HG03025 (cell line): Measurements from ENCODE around the gene MRPS6.

ENCODE experiments used
- ATAC-seq: cut with Tn5 transposase; IDR thresholded peaks from one replicate; pipeline ENCODE4 v1.9.1; 2021; ENCODE audit warnings: mild to moderate bottlenecking, moderate library complexity; ENCODE audit not compliant: unreplicated experiment, low FRiP score

MRPS6 gene

GRCh38 chr21:34174470-34174869, 101.1 kb downstream of the MRPS6 start:
- ATAC-seq, result no peak

- ATAC-seq, result no peak
Measured at GRCh38 chr21:34176448-34176847, 103.1 kb downstream of the MRPS6 start.

GRCh38 chr21:34177919-34178567, 104.7 kb downstream of the MRPS6 start:
- no peak for ATAC-seq

GRCh38 chr21:34179204-34179935, 106.0 kb downstream of the MRPS6 start:
- no peak for ATAC-seq

- ATAC-seq, result no peak
Measured at GRCh38 chr21:34180407-34180806, 107.0 kb downstream of the MRPS6 start.

- ATAC-seq, result no peak
Measured at GRCh38 chr21:34180826-34181359, 107.5 kb downstream of the MRPS6 start.

- no peak for ATAC-seq
Measured at GRCh38 chr21:34181431-34182039, 108.2 kb downstream of the MRPS6 start.

- no peak for ATAC-seq
Measured at GRCh38 chr21:34182436-34182835, 109.1 kb downstream of the MRPS6 start.

GRCh38 chr21:34183331-34183928, 110.1 kb downstream of the MRPS6 start:
- ATAC-seq, result no peak

- no peak for ATAC-seq
Measured at GRCh38 chr21:34184232-34184631, 110.9 kb downstream of the MRPS6 start.

- no peak for ATAC-seq
Measured at GRCh38 chr21:34185026-34185750, 111.8 kb downstream of the MRPS6 start.

GRCh38 chr21:34186109-34186719, 112.8 kb downstream of the MRPS6 start:
- no peak for ATAC-seq

- no peak for ATAC-seq
Measured at GRCh38 chr21:34187935-34188334, 114.6 kb downstream of the MRPS6 start.

GRCh38 chr21:34189506-34189905, 116.1 kb downstream of the MRPS6 start:
- ATAC-seq, result no peak

- ATAC-seq, result no peak
Measured at GRCh38 chr21:34190576-34191321, 117.4 kb downstream of the MRPS6 start.

GRCh38 chr21:34191876-34192275, 118.5 kb downstream of the MRPS6 start:
- no peak for ATAC-seq
